ENCODE data around the gene DDIT4L.
"Not testable (repeated sequence)": the region's sequence is repeated elsewhere in the genome, so short reads cannot be mapped to it uniquely, and the experiment has no call there.

Gene DDIT4L, protein sequence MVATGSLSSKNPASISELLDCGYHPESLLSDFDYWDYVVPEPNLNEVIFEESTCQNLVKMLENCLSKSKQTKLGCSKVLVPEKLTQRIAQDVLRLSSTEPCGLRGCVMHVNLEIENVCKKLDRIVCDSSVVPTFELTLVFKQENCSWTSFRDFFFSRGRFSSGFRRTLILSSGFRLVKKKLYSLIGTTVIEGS
- total RNA-seq, result 0.26 to 1.0 reads per million in 2 donors

DNA sequence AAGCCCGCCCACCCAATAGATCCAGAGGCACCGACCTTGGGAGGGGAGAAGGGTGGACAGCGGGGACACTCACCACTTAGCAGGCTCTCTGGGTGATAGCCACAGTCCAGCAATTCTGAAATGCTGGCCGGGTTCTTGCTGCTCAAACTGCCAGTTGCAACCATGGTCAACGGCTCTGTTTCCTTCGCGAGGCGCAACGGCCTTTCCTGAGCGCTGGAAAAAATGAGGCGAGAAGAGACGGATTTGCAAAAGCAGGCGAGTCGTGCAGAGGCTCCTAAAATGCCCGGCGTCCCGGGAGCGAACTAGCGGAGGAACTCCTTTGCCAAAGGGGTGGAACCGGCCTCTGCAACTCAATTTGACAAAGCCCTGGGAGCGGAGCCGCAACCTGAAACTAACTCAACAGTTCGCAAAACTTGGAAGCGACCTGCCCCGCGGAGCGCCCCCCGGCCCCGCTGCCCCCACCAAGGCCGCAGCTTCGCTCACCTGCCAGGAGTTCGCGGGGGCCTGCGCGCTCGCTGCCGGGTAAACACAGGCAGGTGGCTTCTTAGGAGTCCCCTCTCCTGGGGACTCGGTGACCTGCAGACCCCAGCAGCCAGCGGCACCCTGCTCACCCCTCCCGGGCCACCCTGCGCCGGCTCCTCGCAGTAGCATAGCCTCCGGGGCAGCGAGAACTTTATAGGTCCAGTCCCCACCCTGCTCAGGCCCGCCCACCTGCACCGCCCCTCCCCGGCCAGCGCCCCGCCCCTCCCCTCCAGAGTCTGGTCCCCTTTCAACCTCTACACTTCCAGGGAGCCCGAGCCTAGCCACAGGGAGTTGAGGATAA, at the start of gene DDIT4L:
Gene DDIT4L (minus strand): TSS at position 649 of the 823 bp plus-strand sequence. CDS start 485 bp downstream, at position 164.
- DNase-seq, result peak; percentile 13

DNA sequence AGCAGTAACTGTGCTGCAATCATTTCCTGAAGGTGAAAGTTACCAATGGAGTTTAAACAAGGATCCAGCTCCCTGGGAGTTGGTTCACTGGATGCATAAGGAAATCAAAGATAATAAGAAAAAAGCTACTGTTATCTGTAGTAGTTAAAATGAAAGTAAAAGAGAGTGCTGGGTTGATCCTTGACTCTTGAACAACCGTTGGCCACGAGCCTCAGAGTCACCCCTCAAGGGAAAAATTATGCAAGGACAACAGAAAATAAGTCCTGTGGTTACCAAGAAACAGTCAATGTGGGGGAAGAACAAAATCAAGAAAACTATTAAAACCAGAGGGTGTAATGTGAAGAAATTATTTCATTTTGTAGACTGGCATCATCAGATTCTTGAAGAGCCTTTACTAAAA, 49.7 kb upstream of the DDIT4L start:
- DNase-seq, result no peak

DNA sequence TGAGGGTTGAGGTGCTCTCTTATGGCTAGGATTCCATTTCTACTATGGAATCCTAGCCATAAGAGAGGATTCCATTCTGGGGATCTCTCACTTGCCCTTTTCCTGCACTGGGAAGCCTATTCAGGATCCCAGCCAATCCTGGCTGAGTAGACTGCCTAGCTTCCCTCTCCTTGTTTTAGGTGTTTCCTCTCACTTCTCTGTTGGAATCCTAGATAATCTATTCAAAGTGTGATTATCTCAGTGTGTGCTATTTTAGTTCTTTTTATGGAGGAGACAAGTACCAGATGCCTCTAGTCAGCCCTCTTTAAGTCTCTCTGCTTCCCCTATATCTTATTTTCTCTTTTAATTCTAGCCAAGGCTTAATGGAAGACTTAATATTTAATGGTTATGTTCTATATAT, 34.5 kb upstream of the DDIT4L start:
- DNase-seq, result no peak

DNA sequence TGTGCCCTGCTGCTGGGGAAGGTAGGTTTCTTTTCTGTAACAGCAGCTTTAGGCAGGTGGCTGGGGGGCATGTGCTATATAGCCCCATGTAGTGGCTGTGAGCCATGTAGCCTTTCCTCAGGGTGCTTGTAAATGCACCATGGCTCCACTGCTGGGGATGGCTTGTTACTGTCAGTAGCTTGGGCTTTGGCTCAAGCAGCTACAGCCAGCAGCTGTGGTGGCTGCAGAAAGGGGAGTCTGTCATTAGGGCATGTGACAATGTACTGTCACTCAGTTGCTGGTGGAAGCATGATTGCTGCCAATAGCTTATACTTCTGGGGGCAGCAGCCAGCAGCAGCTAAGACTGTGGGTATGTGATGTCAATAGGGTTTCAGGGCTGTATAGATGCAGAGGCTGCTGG, 33.9 kb upstream of the DDIT4L start:
- DNase-seq, result no peak

DNA sequence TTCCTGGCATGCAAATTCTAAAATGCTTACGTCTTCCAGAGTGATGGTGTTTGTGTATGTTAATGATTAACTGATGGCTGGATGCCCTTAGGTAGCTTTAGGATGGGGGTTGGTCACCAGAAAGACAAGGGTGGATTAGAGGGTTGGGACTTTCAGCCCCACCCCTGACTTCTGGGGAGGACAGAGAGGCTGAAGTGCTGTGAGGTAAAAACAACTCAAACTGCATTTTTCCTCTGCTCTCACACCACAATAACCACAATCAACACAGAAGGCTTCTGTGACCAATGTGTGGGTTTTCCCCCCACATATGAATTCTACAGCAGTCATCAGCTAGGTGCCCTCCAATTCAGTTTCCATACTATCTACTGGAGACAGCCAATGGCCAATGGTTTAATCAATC, 18.7 kb upstream of the DDIT4L start:
- DNase-seq, result no peak

DNA sequence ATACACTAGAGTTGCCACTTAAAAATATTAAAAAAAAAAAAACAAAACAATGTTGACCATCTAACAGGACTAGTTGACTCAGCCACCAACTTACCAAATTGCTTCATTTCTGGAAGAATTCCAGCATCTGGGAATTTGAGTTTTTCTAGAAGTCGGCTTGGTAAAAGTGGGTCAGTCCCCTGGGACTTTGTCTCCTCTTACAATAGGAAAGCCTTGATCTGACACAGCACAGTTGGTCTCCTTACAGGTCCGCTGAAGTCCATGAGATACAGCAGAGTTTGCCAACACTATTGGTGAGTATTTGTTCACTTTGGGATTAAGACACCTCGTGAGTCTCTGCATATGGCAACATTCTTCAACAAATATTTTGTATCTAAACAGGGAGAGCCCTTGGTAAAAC, 18.2 kb upstream of the DDIT4L start:
- no peak for DNase-seq

DNA sequence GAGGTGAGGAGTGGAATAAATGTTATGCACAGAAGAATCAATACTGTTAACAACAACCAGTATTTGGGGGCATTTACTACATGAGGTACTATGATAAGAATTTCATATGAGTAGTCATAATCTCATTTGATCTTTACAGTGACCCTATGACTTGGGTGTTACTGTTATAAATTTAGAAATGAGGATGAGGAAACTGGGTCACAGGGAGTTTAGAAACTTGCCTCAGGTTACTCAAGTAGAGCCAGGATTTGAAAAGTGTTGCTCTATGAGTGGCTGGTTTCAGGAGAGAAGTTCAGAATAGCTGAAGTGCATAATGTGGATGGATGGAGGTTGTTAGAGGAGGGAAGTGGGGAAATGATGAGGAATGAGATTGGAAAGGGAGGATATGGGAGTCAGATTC, 16.6 kb upstream of the DDIT4L start:
- DNase-seq, result no peak

DNA sequence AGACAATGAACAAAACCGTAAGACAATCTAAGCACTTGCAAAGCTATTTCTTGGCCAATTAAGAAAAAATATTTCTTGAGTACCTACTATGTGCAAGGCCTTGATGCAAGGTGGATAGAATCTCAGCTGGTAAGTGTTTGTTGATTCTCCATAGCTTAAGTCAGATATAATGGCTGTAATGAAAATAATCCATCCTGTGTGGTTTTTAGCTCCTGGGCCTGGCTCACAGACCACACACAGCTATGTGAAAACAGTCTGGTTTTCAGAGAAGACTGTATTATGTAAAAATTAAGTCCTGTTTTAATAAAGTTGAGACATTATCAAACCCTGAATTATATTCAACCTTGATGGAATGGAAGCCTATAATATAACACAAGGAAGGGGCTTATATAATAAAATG, 7.8 kb upstream of the DDIT4L start:
- DNase-seq, result no peak

DNA sequence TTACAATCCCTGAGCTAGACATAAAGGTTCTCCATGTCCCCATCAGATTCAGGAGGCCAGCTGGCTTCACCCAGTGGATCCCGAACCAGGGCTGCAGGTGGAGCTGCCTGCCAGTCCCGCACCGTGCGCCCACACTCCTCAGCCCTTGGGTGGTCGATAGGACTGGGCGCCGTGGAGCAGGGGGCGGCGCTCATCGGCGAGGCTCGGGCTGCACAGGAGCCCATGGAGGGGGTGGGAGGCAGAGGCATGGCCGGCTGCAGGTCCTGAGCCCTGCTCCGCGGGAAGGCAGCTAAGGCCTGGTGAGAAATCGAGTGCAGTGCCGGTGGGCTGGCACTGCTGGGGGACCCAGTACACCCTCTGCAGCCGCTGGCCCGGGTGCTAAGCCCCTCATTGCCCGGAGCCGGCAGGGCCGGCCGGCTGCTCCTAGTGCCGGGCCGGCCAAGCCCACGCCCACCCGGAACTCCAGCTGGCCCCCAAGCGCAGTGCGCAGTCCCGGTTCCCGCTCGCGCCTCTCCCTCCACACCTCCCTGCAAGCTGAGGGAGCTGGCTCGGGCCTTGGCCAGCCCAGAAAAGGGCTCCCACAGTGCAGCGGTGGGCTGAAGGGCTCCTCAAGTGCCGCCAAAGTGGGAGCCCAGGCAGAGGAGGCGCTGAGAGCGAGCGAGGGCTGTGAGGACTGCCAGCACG, 6.3 kb upstream of the DDIT4L start:
- not testable (repeated sequence) for DNase-seq

DNA sequence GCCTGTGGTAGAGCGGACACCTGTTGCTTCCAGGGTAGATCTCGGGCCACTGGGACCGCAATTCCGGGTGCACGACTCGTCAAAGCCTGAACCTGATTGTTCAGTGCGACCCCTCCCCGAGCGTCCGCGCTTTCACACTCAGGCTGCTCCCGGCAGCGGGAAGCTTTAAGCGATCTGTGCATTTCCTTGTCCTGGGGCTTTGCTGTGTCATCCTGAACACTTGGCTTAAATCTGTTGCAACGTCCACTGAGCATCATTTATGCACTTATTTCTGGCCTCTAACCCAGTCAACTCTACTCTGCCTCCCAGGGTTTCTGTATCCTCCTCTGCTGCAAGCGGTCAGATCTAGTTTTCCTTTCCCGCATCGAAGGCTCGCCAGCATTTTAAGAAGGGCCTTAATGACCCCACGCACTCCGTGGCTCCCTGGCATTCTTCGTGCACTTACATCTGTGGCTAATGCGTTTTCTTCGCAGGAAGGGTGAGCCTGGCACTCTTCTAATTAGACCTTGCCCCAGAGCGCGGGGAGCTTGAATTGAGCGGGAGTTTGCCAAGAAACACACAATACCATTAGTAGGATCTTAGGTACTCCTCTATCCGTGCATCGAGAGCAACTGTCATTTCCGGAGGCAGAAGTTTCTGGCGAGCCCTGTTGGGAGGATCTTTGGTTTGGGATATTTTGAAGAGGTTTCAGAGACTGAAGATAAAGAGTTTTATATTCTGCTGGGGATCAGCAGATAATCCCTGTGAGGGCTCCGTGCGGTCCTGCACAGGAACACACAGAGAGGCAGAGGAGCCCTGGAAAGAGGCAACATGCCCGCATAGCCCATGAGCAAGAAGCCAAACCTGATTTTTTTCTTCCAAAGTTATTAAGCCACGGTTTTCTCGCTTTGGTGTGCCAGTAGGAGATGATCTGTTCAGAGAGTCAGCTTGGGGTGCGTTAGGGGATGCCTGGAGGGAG, 654 bp upstream of the DDIT4L start:
- DNase-seq, result no peak

DNA sequence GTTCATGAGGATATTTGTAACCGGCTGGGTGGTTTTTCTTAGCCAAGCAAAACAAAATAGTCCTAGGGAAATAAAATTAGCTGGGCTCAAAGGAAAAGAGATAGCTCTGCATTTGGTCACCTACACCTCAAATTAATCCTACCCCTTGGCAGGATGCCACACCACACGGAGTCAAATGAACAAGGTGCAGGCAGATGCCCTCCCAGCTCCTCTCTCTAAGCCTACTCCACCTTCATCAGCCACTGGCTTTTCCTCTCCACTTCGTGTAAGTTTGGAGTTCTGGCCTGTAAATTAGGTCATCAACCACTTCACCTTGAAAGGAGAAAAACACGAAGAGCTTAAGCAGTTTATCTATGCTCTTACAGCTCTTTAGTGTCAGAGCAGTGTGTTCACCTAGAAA, 1.4 kb downstream of the DDIT4L start:
- no peak for DNase-seq

DNA sequence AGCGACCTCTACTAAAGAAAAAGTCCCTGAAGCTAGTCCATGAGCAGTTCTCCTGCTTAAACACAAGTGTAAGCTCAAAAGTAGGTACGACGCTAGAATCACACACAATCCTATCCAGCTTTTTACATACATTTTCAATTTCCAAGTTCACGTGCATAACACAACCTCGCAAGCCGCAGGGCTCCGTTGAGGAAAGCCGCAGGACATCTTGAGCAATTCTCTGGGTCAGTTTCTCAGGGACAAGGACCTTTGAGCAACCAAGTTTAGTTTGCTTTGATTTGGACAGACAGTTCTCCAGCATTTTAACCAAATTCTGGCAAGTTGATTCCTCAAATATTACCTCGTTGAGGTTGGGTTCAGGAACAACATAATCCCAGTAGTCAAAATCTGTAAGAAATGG, 2.5 kb downstream of the DDIT4L start:
- DNase-seq, result no peak

DNA sequence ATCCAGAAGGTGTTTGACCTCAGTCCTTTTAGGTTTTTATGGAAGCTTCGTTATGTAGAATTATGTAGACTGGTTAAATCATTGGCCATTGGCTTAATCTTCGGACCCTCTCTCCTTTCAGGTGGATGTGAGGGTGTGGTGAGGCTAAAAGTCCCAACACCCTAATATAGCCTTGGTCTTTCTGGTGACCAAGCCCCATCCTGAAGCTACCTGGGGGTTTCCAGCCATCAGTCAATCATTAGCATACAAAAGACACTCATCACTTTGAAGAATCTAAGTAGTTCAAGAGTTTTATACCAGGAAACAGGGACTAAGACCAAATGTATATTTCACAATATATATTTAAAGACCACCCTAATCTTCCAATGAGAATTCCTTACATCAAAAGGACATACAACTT, 5.5 kb downstream of the DDIT4L start:
- no peak for DNase-seq

DNA sequence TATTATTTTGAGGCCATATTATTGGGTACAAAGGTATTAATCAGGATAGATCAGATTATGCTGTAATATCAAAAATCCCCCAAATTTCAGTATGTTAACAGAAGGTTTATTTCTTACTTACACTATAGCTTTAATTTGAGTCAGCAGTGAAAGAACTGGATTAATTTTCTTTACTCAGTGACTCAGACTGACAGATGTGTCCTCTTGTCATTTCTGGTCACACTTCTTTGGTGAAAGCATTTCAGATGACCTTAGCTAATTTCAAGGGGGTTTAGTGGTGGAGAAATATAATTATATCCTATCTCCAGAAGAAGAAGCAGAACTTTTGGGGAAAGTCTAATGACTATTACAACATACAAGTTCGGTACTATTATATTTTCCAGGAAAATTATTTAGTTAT, 12.4 kb downstream of the DDIT4L start:
- no peak for DNase-seq

DNA sequence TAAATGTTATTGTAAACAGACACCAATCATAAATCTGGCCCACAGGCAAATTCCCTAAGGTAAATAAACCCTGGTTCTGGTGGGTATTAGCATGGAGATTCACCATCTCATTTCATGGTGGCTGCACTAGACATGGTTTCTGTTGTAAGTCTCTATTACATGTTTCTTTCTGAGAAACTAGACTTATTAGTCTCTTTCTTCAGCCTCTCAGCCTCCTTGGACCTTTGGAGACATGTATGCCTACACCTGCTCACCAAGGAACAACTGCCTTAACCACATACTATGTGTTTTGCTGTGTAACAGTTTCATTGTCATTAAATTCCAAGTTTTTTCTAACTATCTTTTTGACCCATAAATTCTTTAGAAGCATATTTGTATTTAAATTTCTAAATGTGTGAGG, 13.1 kb downstream of the DDIT4L start:
- no peak for DNase-seq

DNA sequence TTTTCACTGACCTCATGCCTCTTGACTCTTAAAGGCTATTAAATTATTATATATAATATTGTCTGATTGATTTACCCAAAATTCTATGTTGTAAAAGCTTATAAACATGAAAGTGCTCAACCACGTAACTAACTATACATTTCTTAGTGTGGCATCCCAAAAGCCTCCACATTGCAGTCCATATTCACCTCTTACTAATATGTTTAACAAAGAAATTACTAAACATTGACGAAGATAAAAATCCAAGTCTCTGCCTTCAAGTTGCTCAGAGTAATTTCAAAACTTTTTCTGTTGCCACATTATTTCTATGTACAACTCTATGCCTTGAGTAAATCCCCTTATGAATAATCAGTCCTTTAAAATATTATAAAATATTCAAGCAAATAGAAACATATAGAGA, 14.4 kb downstream of the DDIT4L start:
- DNase-seq, result no peak

DNA sequence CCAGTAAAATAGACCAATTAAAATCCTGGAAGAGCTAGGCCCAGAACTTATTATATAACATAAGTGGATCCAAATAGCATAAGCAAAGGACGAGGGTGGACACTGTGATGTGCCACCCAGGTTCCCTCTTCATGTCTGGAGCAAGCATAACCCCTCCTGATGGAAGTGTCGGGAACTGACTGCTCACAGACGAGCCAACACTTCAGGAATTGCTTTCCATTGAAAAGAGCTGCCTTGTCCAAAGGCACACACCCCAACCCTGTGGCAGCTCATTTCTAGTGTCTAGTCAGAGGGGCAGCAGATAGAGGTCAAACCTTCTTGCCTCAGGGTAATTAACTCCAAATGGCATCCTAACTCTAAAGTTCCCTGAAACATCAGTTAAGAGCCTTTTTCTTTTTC, 15.3 kb downstream of the DDIT4L start:
- no peak for DNase-seq

DNA sequence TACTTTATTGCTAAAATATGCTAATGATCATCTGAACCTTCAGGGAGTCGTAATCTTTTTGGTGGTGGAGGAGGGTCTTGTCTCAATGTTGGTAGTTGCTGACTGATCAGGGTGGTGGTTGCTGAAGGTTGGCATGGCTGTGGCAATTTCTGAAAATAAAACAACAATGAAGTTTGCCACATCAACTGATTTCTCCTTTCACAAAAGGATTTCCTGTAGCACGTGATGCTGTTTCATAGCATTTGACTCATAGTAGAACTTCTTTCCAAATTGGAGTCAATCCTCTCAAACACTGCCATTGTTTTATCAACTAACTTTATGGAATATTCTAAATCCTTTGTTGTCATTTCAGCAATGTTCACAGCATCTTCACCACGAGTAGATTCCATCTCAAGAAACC, 19.3 kb downstream of the DDIT4L start:
- no peak for DNase-seq

DNA sequence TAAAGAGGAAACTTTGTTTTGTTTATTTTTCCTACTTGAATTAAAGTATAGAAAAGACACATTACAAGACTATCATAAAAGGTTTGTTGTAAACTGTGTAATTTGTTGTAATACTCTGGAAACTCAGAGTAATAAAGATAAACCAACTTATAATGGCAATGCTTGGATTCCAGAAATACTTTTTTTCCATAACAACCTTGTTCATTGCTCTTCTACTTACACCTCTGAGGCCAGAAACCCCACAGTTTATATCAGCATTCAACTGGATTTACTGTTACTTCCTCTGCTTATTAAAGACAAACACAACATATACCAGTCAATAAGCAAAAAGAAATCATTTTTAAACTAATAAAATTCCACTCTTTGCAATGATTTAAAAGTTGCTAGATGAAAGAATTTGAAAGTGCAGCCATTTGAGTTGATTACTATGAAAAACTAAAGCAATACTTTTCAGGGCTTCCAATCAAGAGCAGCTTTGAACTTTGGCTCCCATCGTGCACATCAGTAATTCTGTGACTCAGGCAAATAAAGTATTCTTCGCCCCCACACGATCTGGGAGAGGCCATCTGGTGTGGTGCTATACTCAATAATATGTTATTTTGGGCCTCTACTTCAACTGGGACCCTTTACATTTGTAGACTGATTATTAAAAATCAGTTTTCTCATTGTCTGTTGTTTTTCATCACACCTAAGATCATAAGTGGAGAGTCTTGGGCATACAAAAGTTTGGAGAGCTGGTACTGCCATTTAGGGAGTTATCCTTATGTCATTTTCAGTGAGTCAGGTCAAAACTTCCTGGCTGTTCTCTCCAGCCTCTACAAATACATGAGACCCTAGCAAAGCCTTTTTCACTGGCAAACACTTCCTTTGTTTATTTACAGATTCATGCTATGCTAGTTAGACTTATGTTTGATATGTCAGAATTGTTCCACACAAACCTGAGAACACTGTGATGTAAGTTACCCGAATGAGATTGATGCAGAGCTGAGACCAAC, 20.5 kb downstream of the DDIT4L start:
- DNase-seq, result no peak

DNA sequence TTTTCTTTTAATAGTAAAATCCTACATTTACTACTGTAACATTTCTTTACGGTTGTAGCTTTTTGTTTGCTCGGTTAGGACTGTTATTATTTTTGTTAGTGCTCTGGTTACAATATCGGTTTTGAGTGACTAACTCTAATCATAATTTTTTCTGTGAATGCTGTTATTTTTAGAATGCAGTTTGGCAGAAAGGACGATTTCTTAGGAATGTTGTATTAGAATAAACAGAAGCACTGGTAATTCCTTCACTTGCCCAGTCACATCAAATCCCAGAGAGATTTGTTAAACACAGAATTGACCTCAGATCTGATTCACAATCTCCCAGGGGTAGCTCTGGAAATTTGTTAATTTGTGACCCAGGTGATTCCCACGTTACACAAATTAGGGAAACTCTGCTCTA, 21.7 kb downstream of the DDIT4L start:
- DNase-seq, result no peak

DNA sequence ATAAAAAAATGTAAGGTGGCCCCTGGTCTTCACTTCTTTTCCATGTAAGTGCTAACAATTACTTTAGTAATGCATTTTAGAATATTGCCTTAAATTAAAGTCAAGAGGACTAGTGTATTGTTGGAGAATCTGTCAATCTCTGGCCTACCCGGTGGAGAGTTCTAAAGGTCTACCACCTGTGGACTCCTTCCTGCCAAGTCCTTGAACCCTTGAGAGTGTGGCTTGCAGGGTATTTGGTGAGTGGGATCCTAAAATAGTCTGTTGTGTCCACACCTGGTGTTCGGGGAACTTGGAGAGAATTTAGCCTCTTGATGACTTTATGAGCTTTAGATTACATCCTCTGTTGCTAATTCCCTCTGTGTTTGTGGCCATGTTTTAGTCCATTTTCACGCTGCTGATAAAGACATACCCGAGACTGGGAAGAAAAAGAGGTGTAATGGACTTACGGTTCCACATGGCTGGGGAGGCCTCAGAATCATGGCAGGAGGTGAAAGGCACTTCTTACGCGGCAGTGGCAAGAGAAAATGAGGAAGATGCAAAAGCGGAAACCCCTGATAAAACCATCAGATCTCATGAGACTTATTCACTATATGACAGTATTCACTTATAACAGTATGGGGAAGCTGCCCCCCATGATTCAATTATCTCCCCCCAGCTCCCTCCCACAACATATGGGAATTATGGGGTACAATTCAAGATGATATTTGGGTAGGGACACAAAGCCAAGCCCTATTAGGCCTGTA, 23.8 kb downstream of the DDIT4L start:
- DNase-seq, result no peak
